PC-9 (cell line): Measurements from ENCODE around the gene PRR14. TPM values are rescaled to one million over a fixed set of nuclear protein-coding genes. Genes with fewer than 3 reads are reported as not detected.
"Not testable (repeated sequence)": the region's sequence is repeated elsewhere in the genome, so short reads cannot be mapped to it uniquely, and the experiment has no call there.

Experiments
- BruUV-seq: library from RNA; stranded (reverse); fragments of 400-500 nt; replicated peaks from 2 replicates; lab custom pipeline; 2021; lab: Mats Ljungman, UMichigan
- CTCF ChIA-PET: fragments of 300-600 bp; sonication (Branson Sonifier 250); formaldehyde crosslinking; loops from one replicate; lab custom pipeline; 2022; ENCODE audit warnings: antibody characterized with exemption; lab: Charles Lee
- POLR2A ChIA-PET: fragments of 300-600 bp; sonication (Branson Sonifier 250); formaldehyde crosslinking; loops from one replicate; lab custom pipeline; 2022; ENCODE audit warnings: antibody characterized with exemption; ENCODE audit not compliant: unreplicated experiment; lab: Charles Lee
- DNase-seq, 2 experiments: peaks; one replicate each; pipeline versions ENCODE4 v3.0.0 to v3.0.0-alpha.2; 2015 to 2022; ENCODE audit warnings: mixed read lengths in 1 of 2
- H2AFZ ChIP-seq: fragments of 200-600 bp; sonication (generic); 2 replicates; pipeline ENCODE4 v1.8.1; 2017; ENCODE audit warnings: antibody characterized with exemption
- H3F3A ChIP-seq: fragments of 200-600 bp; sonication (generic); 2 replicates; pipeline ENCODE4 v1.8.1; 2017; ENCODE audit warnings: antibody characterized with exemption, mild to moderate bottlenecking, low read depth; ENCODE audit not compliant: insufficient read depth
- H3K27ac ChIP-seq: fragments of 200-600 bp; sonication (generic); 2 replicates; pipeline ENCODE4 v1.6.1; 2016; ENCODE audit warnings: mixed run types
- H3K27me3 ChIP-seq: fragments of 200-600 bp; sonication (generic); 2 replicates; pipeline ENCODE4 v1.6.1; 2016; ENCODE audit warnings: low read depth, mixed run types; ENCODE audit not compliant: insufficient read depth
- H3K36me3 ChIP-seq: fragments of 200-600 bp; sonication (generic); 2 replicates; pipeline ENCODE4 v1.6.1; 2016; ENCODE audit warnings: low read depth, mixed run types
- H3K4me1 ChIP-seq: fragments of 200-600 bp; sonication (generic); replicated peaks from 2 replicates; pipeline ENCODE4 v1.6.1; 2016; ENCODE audit warnings: mixed run types; ENCODE audit not compliant: insufficient read depth
- H3K4me2 ChIP-seq: fragments of 200-600 bp; sonication (generic); 2 replicates; pipeline ENCODE4 v1.6.1; 2017; ENCODE audit warnings: mixed run types
- H3K4me3 ChIP-seq: fragments of 200-600 bp; sonication (generic); 2 replicates; pipeline ENCODE4 v1.6.1; 2016; ENCODE audit warnings: mixed run types
- H3K79me2 ChIP-seq: fragments of 200-600 bp; sonication (generic); 2 replicates; pipeline ENCODE4 v1.6.1; 2017; ENCODE audit warnings: low read depth, mixed run types
- H3K9me2 ChIP-seq: fragments of 200-600 bp; sonication (generic); 2 replicates; pipeline ENCODE4 v1.8.1; 2017; ENCODE audit warnings: mild to moderate bottlenecking; ENCODE audit not compliant: insufficient read depth
- H3K9me3 ChIP-seq: fragments of 200-600 bp; sonication (generic); 2 replicates; pipeline ENCODE4 v1.8.1; 2016; ENCODE audit warnings: low read depth; ENCODE audit not compliant: insufficient read depth
- H4K20me1 ChIP-seq: fragments of 200-600 bp; sonication (generic); 2 replicates; pipeline ENCODE4 v1.8.1; 2017; ENCODE audit not compliant: insufficient read depth
- CTCF ChIP-seq: fragments of 200-600 bp; sonication (generic); conservative IDR thresholded peaks from 2 replicates; pipeline ENCODE4 v1.6.1; 2017; ENCODE audit warnings: mixed run types, antibody characterized with exemption, mild to moderate bottlenecking, moderate library complexity
- EZH2 ChIP-seq: fragments of 200-600 bp; sonication (generic); IDR thresholded peaks from 2 replicates; pipeline ENCODE4 v1.8.0; 2017; ENCODE audit warnings: antibody characterized with exemption, low read depth
- intact Hi-C: fragments of 100-400 bp; cut with micrococcal nuclease; formaldehyde crosslinking; loops from one replicate; pipeline ENCODE4 v1.10.0; 2022; ENCODE audit not compliant: unreplicated experiment
- total RNA-seq: library from RNA; stranded (reverse); gene quantifications from 2 replicates; pipeline ENCODE4 v1.2.3, GENCODE V29; 2021

The PRR14 gene
- total RNA-seq, 1 experiment from 2014 or later: 67.3 TPM

DNA sequence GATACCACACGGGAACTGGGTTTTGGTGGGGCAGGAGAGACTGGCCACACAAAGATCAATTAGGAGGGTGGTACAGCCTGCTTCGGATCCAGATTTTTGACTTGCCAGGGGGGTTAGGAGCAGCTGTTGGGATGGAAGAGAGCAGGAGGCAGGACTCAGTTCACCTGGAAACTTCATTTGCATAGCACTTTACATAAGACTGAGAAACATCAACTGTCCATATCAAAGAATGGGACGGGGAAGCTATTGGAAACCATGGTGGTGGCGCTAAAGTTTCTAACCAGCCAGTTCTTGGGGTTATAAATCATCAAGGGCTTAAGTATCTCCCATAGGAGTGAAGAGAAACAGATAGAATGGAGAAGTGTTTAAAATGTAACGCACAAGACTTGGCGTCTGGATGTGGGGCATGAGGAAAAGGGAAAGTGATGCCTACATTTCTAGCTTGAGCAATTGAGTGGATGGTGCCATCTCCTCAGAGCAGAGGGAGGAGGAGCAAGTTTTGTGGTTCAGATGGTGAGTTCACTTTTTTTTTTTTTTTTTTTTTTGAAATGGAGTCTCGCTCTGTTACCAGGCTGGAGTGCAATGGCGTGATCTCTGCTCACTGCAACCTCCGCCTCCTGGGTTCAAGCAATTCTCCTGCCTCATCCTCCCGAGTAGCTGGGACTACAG lies 41.8 kb downstream of the PRR14 start:
- intact Hi-C loops: no loop called here
- Histone ChIP-seq H2AFZ (no peak overlapping the region), H4K20me1 (no peaks in the 10 kb centered on the region), H3K27me3 (no peaks in the 10 kb centered on the region), H3K4me2 (no peak overlapping the region), H3K4me1 (peaks cover 8% of the 10 kb centered on the region), H3F3A (peaks cover 10% of the 10 kb centered on the region; the same call in 1 of the 2 replicates), H3K79me2 (no peaks in the 10 kb centered on the region), H3K9me3 (no peaks in the 10 kb centered on the region), H3K36me3 (no peaks in the 10 kb centered on the region), H3K4me3 (no peak overlapping the region), H3K27ac (no peak overlapping the region), H3K9me2 (no peaks in the 10 kb centered on the region)
- no peak for DNase-seq
- POLR2A ChIA-PET: no interaction called here
- BruUV-seq: no TSS peak
- TF ChIP-seq CTCF (no peak), EZH2 (no peak)
- CTCF ChIA-PET: interaction anchor here (0.7 kb wide), 1 partner anchor 1175 kb away, joined by 4 read pairs; no protein-coding TSS in a partner anchor

DNA sequence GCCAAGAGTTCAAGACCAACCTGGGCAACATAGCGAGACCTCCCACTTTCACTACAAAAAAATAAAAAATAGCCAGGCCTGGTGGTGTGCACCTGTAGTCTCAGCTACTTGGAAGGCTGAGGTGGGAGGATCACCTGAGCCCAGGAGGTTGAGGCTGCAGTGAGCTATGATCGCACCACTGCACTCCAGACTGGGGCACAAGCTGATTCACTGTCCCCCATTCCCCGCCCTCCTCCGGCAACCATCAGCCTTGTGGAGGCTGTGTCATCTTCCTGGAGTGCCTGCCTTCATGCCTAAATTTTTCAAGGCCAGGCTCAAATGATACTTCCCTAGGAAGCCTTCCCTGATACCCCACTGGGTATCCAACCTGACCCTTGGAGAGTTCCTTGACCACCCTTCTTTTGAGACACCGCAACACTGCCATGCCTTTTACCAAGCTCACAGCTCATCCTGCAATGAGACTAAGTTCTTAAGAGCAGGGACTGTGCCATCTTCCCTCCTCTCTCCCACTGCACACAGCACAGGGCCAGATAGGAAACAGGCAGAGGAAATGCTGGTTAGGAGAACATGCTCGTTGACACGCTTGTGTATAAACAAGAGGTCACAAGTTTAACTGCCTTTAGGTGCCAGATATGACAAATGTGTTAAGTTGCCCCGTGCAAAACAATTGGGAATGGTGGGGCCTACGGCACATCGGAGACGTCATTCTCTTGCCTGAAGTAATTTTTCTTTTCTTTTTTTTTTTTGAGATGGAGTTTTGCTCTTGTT lies 44.4 kb downstream of the PRR14 start:
- BruUV-seq: no TSS peak
- TF ChIP-seq CTCF (no peak), EZH2 (no peak)
- Histone ChIP-seq H4K20me1 (peaks cover 9% of the 10 kb centered on the region), H3K4me1 (peaks cover 13% of the 10 kb centered on the region), H3K4me3 (no peak overlapping the region), H3K79me2 (peaks cover 12% of the 10 kb centered on the region), H3K9me2 (no peaks in the 10 kb centered on the region), H3K9me3 (no peaks in the 10 kb centered on the region), H2AFZ (no peak overlapping the region), H3K27me3 (no peaks in the 10 kb centered on the region), H3K4me2 (no peak overlapping the region), H3F3A (peaks cover 16% of the 10 kb centered on the region), H3K36me3 (no peaks in the 10 kb centered on the region), H3K27ac (no peak overlapping the region)
- ChIA-PET CTCF (interaction anchor here (0.7 kb wide), 1 partner anchor 509 kb away, joined by 11 read pairs; no protein-coding TSS in a partner anchor), POLR2A (interaction anchor here (0.7 kb wide), 1 partner anchor 137 kb away, joined by 3 read pairs; no protein-coding TSS in a partner anchor)
- intact Hi-C loops: loop anchor here (1.0 kb wide), 1 partner anchor 265 kb away; the partner anchor contains the start of gene DCTPP1
- peak in 1 of 2 experiments; percentile 19 for DNase-seq

DNA sequence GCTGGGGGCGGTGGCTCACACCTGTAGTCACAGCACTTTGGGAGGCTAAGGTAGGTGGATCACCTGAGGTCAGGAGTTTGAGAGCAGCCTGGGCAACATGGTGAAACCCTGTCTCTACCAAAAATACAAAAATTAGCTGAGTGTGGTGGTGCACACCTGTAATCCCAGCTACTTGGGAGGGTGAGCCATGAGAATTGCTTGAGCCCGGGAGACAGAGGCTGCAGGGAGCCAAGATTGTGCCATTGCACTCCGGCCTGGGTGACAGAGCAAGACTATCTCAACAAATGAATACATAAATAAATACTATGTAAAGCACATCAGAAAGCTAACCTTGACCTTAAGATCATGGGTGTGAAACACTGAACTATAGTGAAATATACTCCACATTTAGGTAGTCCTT lies 45.9 kb downstream of the PRR14 start:
- intact Hi-C loops: not testable (repeated sequence)

More for the DNA sequence above, 45.9 kb downstream of the PRR14 start:
- Histone ChIP-seq H3K79me2 (peaks cover 27% of the 10 kb centered on the region), H3F3A (peaks cover 28% of the 10 kb centered on the region), H3K4me1 (peaks cover 22% of the 10 kb centered on the region), H4K20me1 (peaks cover 25% of the 10 kb centered on the region), H3K36me3 (peaks cover 13% of the 10 kb centered on the region)
- not testable (repeated sequence) for H3K9me2 ChIP-seq, H3K4me3 ChIP-seq, H3K27me3 ChIP-seq, H3K4me2 ChIP-seq, H3K27ac ChIP-seq, BruUV-seq, H2AFZ ChIP-seq, H3K9me3 ChIP-seq
- CTCF ChIA-PET: interaction anchor here (0.6 kb wide), 1 partner anchor 664 kb away, joined by 3 read pairs; no protein-coding TSS in a partner anchor
- POLR2A ChIA-PET: interaction anchor here (0.6 to 0.9 kb wide), 2 partner anchors 24 to 97 kb away, joined by 3 to 4 read pairs; no protein-coding TSS in a partner anchor
- peak in 1 of 2 experiments; percentile 30 for DNase-seq
